Loucy (cell line): ENCODE data around the gene ZFYVE21.

Experiments used
- CTCF ChIP-seq: fragments of 200-600 bp; sonication (generic); conservative IDR thresholded peaks from 2 replicates; pipeline ENCODE4 v1.5.1; 2014; ENCODE audit warnings: mild to moderate bottlenecking, antibody characterized with exemption, low read length
- EZH2phosphoT487 ChIP-seq: fragments of 200-600 bp; IDR thresholded peaks from 2 replicates; pipeline ENCODE4 v1.6.1; 2018; ENCODE audit warnings: antibody characterized with exemption, mild to moderate bottlenecking, moderate library complexity, borderline replicate concordance

DNA sequence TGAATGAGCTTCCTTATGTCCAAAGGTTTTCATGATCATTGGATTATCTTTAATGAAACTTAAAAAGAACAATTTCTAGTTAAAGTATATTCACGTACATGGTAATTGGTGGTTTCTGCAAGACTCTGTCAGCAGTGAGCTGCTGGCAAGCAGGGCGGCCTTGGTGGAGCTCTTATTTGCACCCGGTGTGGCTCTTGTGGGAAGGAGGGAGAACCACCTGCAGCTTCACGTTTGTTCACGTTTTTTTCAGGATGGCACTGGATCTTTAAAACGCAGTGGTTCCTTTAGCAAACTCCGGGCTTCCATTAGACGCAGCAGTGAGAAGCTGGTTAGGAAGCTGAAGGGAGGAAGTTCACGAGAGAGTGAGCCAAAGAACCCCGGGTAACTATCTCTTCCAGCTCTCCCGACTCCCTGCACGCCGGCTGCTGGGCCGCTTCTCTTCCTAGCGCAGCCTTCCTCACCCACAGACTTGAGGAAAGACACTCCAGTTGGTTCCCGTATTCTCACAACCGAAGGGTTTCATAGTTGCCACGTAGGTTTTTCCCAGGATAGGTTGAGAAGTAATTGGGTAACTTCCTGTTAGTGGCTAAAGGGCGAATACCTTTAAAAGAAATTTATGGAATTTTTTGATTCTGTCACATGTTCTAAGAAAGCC lies 28.7 kb upstream of the ZFYVE21 start:
- no peak for TF ChIP-seq CTCF
- no peak for TF ChIP-seq EZH2phosphoT487
